Bronchial epithelial cell (primary cell): ENCODE results near the gene SACS. TPM values are rescaled to one million over a fixed set of nuclear protein-coding genes. Genes with fewer than 3 reads are reported as not detected.
A peak's percentile ranks its signal among the peaks of the same experiment; 100 is the strongest.

Source experiments
- DNase-seq: peaks from one replicate; pipeline ENCODE4 v3.0.0-alpha.2; 2010; ENCODE audit warnings: low read depth
- FAIRE-seq: peaks from 2 replicates; lab custom pipeline; 2011; peaks lifted over from hg19 to GRCh38; lab: Jason Lieb, UNC
- H3K27me3 ChIP-seq: 2 replicates; pipeline ENCODE4 v1.5.1; 2011; ENCODE audit warnings: low read length; ENCODE audit not compliant: control insufficient read depth, insufficient read depth
- H3K36me3 ChIP-seq: 2 replicates; pipeline ENCODE4 v1.5.1; 2011; ENCODE audit warnings: low read length; ENCODE audit not compliant: control insufficient read depth, insufficient read depth
- H3K4me3 ChIP-seq: 2 replicates; pipeline ENCODE4 v1.5.1; 2011; ENCODE audit warnings: mild to moderate bottlenecking, low read depth, low read length, control low read depth
- CTCF ChIP-seq: IDR thresholded peaks from 2 replicates; pipeline ENCODE4 v1.5.1; 2011; ENCODE audit warnings: mild to moderate bottlenecking, moderate library complexity, low read length, control low read depth, inconsistent platforms; ENCODE audit not compliant: insufficient read depth, severe bottlenecking
- total RNA-seq: library from RNA; depleted of rRNA; stranded (reverse); fragments of >200 nt; gene quantifications from 2 replicates; pipeline ENCODE4 v1.2.1, GENCODE V29; 2014

Gene SACS
- total RNA-seq = 10.4 and 26.3 TPM in 2 replicates

- Histone ChIP-seq H3K36me3 (no peaks in the 10 kb centered on the region), H3K27me3 (no peaks in the 10 kb centered on the region), H3K4me3 (peak within 1 kb of the TSS; percentile 3)
- no peak for FAIRE-seq
- DNase-seq = no peak
- no peak for TF ChIP-seq CTCF
Measured at GRCh38 chr13:23433171-23434153, at the start of gene SACS. Gene SACS, minus strand, starts transcription at chr13:23433702. Its CDS starts 22,463 bp downstream, at chr13:23411239.

DNA sequence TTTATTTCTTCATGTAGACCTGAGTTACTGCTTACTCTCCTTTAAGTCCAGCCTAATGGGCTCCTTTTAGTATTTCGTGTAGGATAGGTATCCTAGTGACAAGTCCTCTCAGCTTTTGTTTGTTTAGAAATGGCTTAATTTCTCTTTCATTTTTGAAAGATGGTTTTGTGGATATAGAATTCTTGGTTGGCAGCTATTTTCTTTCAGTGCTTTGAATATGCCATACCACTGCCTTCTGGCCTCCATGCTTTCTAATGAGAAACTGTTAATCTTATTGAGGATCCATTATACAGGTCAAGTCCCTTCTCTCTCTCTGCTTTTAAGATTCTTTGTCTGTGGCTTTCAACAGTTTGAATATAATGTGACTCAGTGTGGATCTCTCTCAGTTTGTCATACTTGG, 46.8 kb upstream of the SACS start:
- no peaks in the 10 kb centered on the region for H3K27me3 ChIP-seq

DNA sequence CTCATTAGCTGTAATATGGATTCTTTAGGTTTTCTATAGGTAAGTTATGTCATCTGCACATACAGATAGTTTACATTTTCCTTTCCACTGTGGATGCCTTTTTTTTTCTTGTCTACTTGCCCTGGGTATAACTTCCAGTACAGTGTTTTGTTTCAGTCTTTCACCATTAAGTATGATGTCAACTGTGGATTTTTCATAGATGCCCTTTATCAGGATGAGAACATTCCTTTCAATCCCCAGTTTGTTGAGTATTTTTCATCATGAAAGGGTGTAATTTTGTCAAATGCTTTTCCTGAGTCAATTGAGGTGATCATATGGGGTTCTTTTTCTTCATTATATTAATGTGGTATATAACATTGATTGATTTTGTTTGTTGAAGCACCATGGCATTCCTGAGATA, 43.6 kb upstream of the SACS start:
- no peak overlapping the region for H3K4me3 ChIP-seq
- H3K27me3 ChIP-seq = no peaks in the 10 kb centered on the region
- no peaks in the 10 kb centered on the region for H3K36me3 ChIP-seq
- FAIRE-seq (no peak), DNase-seq (no peak)
- no peak for TF ChIP-seq CTCF

More for the DNA sequence above, 46.8 kb upstream of the SACS start:
- DNase-seq (no peak), FAIRE-seq (no peak)
- no peaks in the 10 kb centered on the region for H3K36me3 ChIP-seq
- no peak for TF ChIP-seq CTCF
- H3K4me3 ChIP-seq = no peak overlapping the region

DNA sequence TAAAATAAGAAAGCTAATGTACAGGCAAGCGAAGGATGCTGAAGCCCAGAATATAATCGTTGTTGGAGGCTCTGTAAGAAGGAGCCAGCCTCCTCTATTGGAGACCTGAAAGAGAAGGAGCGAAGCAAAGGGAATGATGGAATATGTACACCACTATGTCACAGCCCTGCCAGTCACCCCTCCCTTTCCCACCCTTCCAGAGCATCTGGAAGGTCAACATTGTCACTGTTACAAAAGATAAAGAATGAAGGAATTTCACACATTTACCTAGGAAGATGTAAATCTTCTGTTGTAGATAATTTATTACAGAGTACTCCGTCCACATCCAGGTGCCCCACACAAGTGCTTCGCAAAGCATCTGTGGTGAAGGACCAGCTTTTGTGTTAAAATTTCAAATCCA, 39.7 kb upstream of the SACS start:
- no peak for TF ChIP-seq CTCF
- H3K36me3 ChIP-seq = no peaks in the 10 kb centered on the region
- H3K4me3 ChIP-seq = no peak overlapping the region
- no peak for DNase-seq
- FAIRE-seq = no peak
- H3K27me3 ChIP-seq = no peaks in the 10 kb centered on the region

DNA sequence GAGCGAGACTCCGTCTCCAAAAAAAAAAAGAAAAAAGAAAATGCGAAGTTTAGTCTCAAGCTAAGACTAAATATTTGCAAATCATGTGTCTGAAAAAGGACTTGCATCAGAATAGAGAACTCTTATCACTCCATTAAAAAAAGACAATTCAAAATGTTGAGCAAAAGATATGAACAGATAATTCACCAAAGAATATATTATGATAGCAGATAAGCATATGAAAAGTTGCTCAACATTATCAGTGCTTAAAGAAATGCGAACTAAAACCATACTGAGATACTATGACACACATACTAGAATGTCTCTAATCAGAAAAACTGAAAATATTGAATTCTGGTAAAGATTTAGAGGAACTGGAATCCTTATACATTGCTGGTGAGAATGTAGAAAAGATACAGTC, 38.7 kb upstream of the SACS start:
- DNase-seq = no peak
- no peak for FAIRE-seq

More for the DNA sequence above, 38.7 kb upstream of the SACS start:
- Histone ChIP-seq H3K36me3 (no peaks in the 10 kb centered on the region), H3K27me3 (no peaks in the 10 kb centered on the region), H3K4me3 (no peak overlapping the region)
- no peak for TF ChIP-seq CTCF
